Measurements from ENCODE around the gene DUSP28.
"Not testable (repeated sequence)": the region's sequence is repeated elsewhere in the genome, so short reads cannot be mapped to it uniquely, and the experiment has no call there.

Gene DUSP28

GRCh38 chr2:240561325-240561971, 1.3 kb downstream of the DUSP28 start:
- Histone ChIP-seq H3K9ac (ENCODE audit: low read depth, low read length) (peak overlapping the region; percentile 52; the same call in 1 of the 2 replicates), H3K9me3 (ENCODE audit: control insufficient read depth, insufficient read depth, low read length) (no peaks in the 10 kb centered on the region), H3K4me1 (ENCODE audit: insufficient read depth, low read length) (peaks cover 7% of the 10 kb centered on the region; the same call in 1 of the 2 replicates), H3K36me3 (ENCODE audit: insufficient read depth, low read length) (no peaks in the 10 kb centered on the region)

DNA sequence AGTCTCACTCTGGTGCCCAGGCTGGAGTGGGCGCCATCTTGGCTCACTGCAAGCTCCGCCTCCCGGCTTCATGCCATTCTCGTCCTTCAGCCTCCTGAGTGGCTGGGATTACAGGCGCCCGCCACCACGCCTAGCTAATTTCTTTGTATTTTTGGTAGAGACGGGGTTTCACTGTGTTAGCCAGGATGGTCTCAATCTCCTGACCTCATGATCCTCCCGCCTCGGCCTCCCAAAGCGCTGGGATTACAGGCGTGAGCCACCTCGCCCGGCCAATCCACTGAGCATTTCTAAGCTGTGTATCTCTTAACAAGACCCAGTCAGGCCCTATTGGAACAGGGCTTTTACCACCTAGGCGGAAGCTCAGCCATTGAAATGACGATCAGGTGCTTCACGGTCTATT, 3.1 kb downstream of the DUSP28 start:
- not testable (repeated sequence) for H3K36me3 ChIP-seq (ENCODE audit: insufficient read depth, low read length); H3K9me3 ChIP-seq (ENCODE audit: control insufficient read depth, insufficient read depth, low read length); H3K9ac ChIP-seq (ENCODE audit: low read depth, low read length)
- H3K4me1 ChIP-seq (ENCODE audit: insufficient read depth, low read length), result peaks cover 16% of the 10 kb centered on the region; the same call in 1 of the 2 replicates

DNA sequence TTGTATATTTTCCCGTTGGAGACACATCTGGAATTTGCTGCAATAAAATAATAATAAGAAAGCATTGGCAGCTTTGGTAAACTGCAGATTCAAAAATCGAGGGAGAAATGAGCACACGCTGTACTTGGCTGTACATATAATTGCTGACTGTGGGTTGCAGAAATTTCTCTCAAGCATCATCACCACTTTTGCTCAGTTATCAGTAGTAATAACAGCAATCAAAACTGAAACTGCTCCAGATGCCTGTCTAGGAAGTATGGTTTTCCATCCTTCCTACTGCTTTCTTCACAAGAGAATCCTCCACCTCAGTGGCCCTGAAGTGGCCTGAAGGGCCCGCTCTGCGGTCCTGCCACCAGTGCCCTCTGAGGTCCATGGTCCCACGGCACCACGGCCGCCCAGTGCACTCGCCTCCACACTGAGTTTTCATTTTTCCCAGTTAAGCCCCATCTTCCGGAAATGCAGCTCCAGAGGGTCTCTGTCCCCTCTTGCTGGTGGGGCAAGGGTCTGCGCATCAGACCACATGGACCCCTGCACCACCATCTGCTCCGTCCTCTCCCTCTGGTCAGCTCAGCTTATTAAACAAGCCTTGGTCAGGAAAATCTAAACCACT, 3.9 kb downstream of the DUSP28 start:
- Histone ChIP-seq H3K9me3 (ENCODE audit: control insufficient read depth, insufficient read depth, low read length) (no peaks in the 10 kb centered on the region), H3K4me1 (ENCODE audit: insufficient read depth, low read length) (peaks cover 16% of the 10 kb centered on the region; the same call in 1 of the 2 replicates), H3K9ac (ENCODE audit: low read depth, low read length) (no peak overlapping the region), H3K36me3 (ENCODE audit: insufficient read depth, low read length) (no peaks in the 10 kb centered on the region)

DNA sequence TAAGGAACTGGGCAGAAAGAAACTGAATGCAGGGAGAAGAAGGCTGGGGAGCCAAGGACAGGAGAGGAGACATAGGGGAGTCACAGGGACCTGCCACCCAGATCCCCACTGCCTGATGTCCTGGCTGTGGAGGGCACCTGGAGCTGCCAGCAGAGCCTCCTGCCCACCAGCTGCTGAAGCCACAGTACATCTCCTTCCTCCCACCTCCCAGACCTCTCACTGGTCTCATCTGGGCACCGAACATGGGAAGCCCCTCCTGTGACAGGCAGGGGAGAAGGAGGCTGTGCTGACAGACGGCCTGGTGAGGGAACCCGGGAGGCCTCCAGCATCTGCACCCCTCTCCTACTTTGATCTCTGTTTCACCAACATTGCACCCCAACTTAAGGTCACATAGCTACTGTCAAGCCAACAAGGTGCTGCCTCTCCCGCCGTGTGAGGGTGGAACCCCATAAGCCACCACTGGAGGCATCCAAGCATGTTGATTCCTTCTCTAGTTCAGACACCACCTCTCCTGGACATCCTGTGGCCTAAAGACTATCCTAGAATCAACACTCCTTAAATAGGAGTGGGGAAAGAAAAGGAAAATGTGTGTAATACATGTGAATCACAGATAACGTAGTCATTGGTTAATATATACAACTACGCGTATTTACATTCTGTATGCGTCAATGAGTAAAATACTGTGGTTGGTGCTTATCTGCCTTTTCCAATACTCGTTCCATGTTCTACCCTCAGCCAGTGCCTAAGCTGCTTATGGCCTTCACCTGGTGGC, 4.6 kb downstream of the DUSP28 start:
- Histone ChIP-seq H3K9me3 (ENCODE audit: control insufficient read depth, insufficient read depth, low read length) (no peaks in the 10 kb centered on the region), H3K4me1 (ENCODE audit: insufficient read depth, low read length) (peaks cover 16% of the 10 kb centered on the region; the same call in 1 of the 2 replicates), H3K36me3 (ENCODE audit: insufficient read depth, low read length) (no peaks in the 10 kb centered on the region), H3K9ac (ENCODE audit: low read depth, low read length) (no peak overlapping the region)

DNA sequence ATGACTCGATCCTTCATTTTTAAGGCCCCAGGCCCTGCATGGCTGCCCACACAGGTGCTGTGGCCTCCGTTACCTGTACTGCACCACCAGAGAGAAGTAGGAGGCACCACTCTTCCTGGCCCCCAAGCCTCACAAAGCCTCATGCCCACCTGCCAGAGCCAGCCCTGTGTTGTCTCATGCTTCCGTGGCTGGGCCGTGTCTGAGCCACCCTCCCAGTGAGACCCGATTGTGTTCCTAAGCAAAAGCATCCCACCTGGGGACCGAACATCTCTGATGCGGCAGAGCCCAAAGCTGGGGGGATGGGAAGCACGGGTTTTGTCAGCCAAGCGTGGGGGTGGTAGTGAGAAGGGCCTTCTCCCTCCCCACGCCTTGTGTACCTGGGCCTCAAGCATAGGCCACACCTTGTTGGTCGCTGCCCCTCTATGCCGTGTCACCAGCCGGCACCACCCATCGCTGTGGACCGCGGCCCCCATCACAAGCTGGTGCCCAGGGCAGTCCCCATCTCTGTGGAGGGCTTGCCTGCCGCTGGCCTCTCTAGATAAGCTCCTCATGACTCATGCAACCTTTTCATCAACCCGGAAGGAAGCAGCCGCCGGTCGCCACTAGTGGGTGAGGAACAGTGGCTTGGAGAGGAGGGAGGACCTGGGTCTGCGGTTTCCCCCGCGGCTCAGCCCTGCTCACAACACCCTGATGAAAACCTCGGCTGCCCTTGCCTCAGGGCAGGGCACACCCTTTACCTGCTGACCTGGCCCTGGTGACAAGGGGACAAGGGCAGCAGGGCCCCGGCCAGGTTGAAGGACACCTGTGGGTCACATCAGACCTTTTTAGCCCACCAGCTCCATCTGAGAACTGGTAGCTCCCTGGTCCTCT, 5.4 kb downstream of the DUSP28 start:
- no peaks in the 10 kb centered on the region for H3K36me3 ChIP-seq (ENCODE audit: insufficient read depth, low read length)
- no peaks in the 10 kb centered on the region for H3K9me3 ChIP-seq (ENCODE audit: control insufficient read depth, insufficient read depth, low read length)
- peaks cover 16% of the 10 kb centered on the region; the same call in 1 of the 2 replicates for H3K4me1 ChIP-seq (ENCODE audit: insufficient read depth, low read length)
- H3K9ac ChIP-seq (ENCODE audit: low read depth, low read length), result peak overlapping the region; percentile 34; the same call in 1 of the 2 replicates

GRCh38 chr2:240566203-240567136, 6.3 kb downstream of the DUSP28 start:
- H3K9me3 ChIP-seq (ENCODE audit: control insufficient read depth, insufficient read depth, low read length), result no peaks in the 10 kb centered on the region
- no peaks in the 10 kb centered on the region for H3K36me3 ChIP-seq (ENCODE audit: insufficient read depth, low read length)
- peaks cover 16% of the 10 kb centered on the region; the same call in 1 of the 2 replicates for H3K4me1 ChIP-seq (ENCODE audit: insufficient read depth, low read length)
- peak overlapping the region; percentile 34; the same call in 1 of the 2 replicates for H3K9ac ChIP-seq (ENCODE audit: low read depth, low read length)

DNA sequence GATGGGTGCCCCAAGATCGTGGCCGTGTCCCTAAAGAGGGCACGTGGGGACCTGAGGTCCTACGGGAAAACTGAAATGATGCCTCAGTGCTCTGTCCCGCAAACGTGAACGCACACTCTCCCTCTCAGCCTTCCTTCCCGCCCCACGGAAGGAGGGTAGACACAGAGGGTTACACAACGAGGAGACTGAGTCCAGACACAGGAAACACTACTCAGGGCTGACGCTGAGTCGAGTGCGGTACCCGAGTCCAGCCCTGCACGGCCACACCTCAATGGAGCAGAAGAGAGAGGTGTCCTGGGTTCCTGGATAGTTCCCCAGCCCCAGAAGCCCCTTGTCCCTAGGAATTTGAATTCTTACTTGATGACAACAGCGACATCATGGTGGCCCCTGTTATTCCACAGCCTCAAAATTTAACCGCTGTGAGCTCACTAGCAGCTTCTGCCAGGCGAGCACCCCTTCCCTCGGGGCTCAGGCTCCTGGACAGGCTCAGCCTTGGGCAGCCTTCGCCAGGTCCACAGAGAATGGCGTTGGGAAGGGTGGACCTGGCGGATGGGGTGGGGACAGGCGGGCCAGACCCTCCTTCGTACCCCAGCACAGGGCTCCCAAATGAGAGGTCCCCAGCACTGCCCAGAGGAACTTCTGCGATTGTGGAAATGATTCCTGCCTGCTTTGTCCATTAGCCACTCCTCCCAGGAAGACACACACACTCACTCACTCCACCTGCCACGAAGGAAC, 7.1 kb downstream of the DUSP28 start:
- Histone ChIP-seq H3K9ac (ENCODE audit: low read depth, low read length) (peak overlapping the region; percentile 59; the same call in 1 of the 2 replicates), H3K9me3 (ENCODE audit: control insufficient read depth, insufficient read depth, low read length) (no peaks in the 10 kb centered on the region), H3K36me3 (ENCODE audit: insufficient read depth, low read length) (no peaks in the 10 kb centered on the region), H3K4me1 (ENCODE audit: insufficient read depth, low read length) (peaks cover 16% of the 10 kb centered on the region; the same call in 1 of the 2 replicates)

GRCh38 chr2:240567872-240568677, 7.9 kb downstream of the DUSP28 start, which contains the start of gene RNPEPL1:
Gene RNPEPL1, plus strand, starts transcription at chr2:240568484. Its CDS starts 103 bp downstream, at chr2:240568587.
- H3K9ac ChIP-seq (ENCODE audit: low read depth, low read length), result peak within 1 kb of the TSS; percentile 63
- no peaks in the 10 kb centered on the region for H3K9me3 ChIP-seq (ENCODE audit: control insufficient read depth, insufficient read depth, low read length)
- H3K36me3 ChIP-seq (ENCODE audit: insufficient read depth, low read length), result no peaks in the 10 kb centered on the region
- peaks cover 16% of the 10 kb centered on the region; the same call in 1 of the 2 replicates for H3K4me1 ChIP-seq (ENCODE audit: insufficient read depth, low read length)

- Histone ChIP-seq H3K4me1 (ENCODE audit: insufficient read depth, low read length) (peaks cover 16% of the 10 kb centered on the region; the same call in 1 of the 2 replicates), H3K9ac (ENCODE audit: low read depth, low read length) (peak overlapping the region; percentile 63), H3K36me3 (ENCODE audit: insufficient read depth, low read length) (no peaks in the 10 kb centered on the region), H3K9me3 (ENCODE audit: control insufficient read depth, insufficient read depth, low read length) (no peaks in the 10 kb centered on the region)
Measured at GRCh38 chr2:240568678-240569522, 8.7 kb downstream of the DUSP28 start.

DNA sequence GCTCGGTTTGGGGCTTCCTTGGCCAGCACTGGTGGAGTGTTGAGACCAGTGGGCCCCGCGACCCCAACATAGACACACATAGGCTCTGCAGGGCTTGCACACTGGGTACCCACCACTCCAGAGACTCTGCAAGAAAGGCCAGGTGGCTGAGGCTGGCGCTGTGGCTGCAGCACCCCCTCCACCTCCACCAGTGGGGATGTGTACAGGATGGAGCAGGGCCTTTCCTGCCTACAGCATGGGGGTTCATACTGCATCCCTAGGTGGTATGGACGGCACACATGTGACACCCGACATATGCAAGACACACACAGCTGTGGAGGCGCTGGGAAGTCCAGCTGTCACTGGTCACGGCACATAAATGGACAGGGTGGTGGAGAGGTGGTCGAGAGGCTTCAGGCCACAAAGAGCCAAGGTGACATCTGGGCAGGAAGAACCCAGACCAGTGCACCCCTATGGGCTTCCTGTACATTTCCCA, 9.4 kb downstream of the DUSP28 start:
- Histone ChIP-seq H3K36me3 (ENCODE audit: insufficient read depth, low read length) (no peaks in the 10 kb centered on the region), H3K9me3 (ENCODE audit: control insufficient read depth, insufficient read depth, low read length) (no peaks in the 10 kb centered on the region), H3K9ac (ENCODE audit: low read depth, low read length) (no peak overlapping the region), H3K4me1 (ENCODE audit: insufficient read depth, low read length) (peaks cover 16% of the 10 kb centered on the region; the same call in 1 of the 2 replicates)

- Histone ChIP-seq H3K36me3 (ENCODE audit: insufficient read depth, low read length) (no peaks in the 10 kb centered on the region), H3K9ac (ENCODE audit: low read depth, low read length) (no peak overlapping the region), H3K9me3 (ENCODE audit: control insufficient read depth, insufficient read depth, low read length) (no peaks in the 10 kb centered on the region), H3K4me1 (ENCODE audit: insufficient read depth, low read length) (peaks cover 14% of the 10 kb centered on the region; the same call in 1 of the 2 replicates)
Measured at GRCh38 chr2:240569998-240570530, 9.9 kb downstream of the DUSP28 start.
